A549 (cell line): ENCODE measurements around the gene PIK3R1. TPM values are rescaled to one million over a fixed set of nuclear protein-coding genes. Genes with fewer than 3 reads are reported as not detected.

Experiments used
- ATAC-seq, 2 experiments: fragments of 200-7000 bp in 1 of 2; fragments of >200 bp in 1 of 2; cut with Nextera tagmentation in 1 of 2; cut with Tn5 transposase in 1 of 2; 3 replicates each; pipeline versions ENCODE4 v1.8.0 to v1.9.1; 2018 to 2020; ENCODE audit warnings: mild to moderate bottlenecking in 1 of 2, moderate library complexity in 1 of 2
- CTCF ChIA-PET: fragments of 300-600 bp; sonication (Branson Sonifier 250); formaldehyde crosslinking; extraction: SDS; loops from one replicate; lab custom pipeline; 2021; ENCODE audit warnings: antibody characterized with exemption, inconsistent platforms; lab: Yijun Ruan, JAX
- POLR2A ChIA-PET: fragments of 350-600 bp; formaldehyde crosslinking; extraction: SDS; loops from one replicate; lab custom pipeline; 2021; ENCODE audit warnings: antibody characterized with exemption, inconsistent platforms; lab: Yijun Ruan, JAX
- DNase-seq, 2 experiments: peaks; one replicate each; pipeline versions ENCODE4 v3.0.0 to v3.0.0-alpha.2; 2011 to 2016; ENCODE audit warnings: low read depth in 1 of 2, low spot score in 1 of 2
- FAIRE-seq: peaks from 2 replicates; lab custom pipeline; 2011; peaks lifted over from hg19 to GRCh38; lab: Jason Lieb, UNC
- H3K27ac ChIP-seq, 2 experiments: fragments of >200 bp; sonication (Bioruptor Twin); formaldehyde crosslinking; 3 replicates each; pipeline ENCODE4 v1.5.1; 2016 to 2017
- H3K4me1 ChIP-seq: fragments of >200 bp; sonication (Bioruptor Twin); formaldehyde crosslinking; 3 replicates; pipeline ENCODE4 v1.6.1; 2016
- H3K4me2 ChIP-seq: fragments of >200 bp; sonication (Bioruptor Twin); formaldehyde crosslinking; 3 replicates; pipeline ENCODE4 v1.6.1; 2016
- H3K4me3 ChIP-seq: fragments of >200 bp; sonication (Bioruptor Twin); formaldehyde crosslinking; 3 replicates; pipeline ENCODE4 v1.5.1; 2016
- H3K9me3 ChIP-seq: fragments of >200 bp; sonication (Bioruptor Twin); formaldehyde crosslinking; 3 replicates; pipeline ENCODE4 v1.6.1; 2016
- CBX8 ChIP-seq: fragments of 200-600 bp; sonication (generic); IDR thresholded peaks from 2 replicates; pipeline ENCODE4 v1.6.1; 2016
- CHD4 ChIP-seq: fragments of 200-600 bp; sonication (generic); IDR thresholded peaks from 2 replicates; pipeline ENCODE4 v1.6.1; 2016; ENCODE audit warnings: antibody characterized with exemption, mild to moderate bottlenecking, borderline replicate concordance
- CTCF ChIP-seq: fragments of >200 bp; sonication (Bioruptor Twin); formaldehyde crosslinking; IDR thresholded peaks from 3 replicates; pipeline ENCODE4 v1.5.1; 2016
- FOSB ChIP-seq: fragments of 250-450 bp; sonication (Bioruptor Pico); IDR thresholded peaks from 2 replicates; pipeline ENCODE4 v1.5.0; 2020; ENCODE audit warnings: mild to moderate bottlenecking, moderate library complexity
- FOSL2 ChIP-seq, 2 experiments: fragments of 450-650 bp in 1 of 2; fragments of >200 bp in 1 of 2; sonication (Bioruptor Twin) in 1 of 2; formaldehyde crosslinking; IDR thresholded peaks; 2 replicates each; pipeline versions ENCODE4 v1.5.0 to v1.6.1; 2016 to 2020; ENCODE audit warnings: mild to moderate bottlenecking in 1 of 2, moderate library complexity in 1 of 2
- HOXA7 ChIP-seq: fragments of 250-450 bp; sonication (Bioruptor Pico); IDR thresholded peaks from 2 replicates; pipeline ENCODE4 v1.5.0; 2020; ENCODE audit warnings: mild to moderate bottlenecking, moderate library complexity
- HOXB13 ChIP-seq: fragments of 250-450 bp; sonication (Bioruptor Pico); IDR thresholded peaks from 2 replicates; pipeline ENCODE4 v1.5.0; 2020; ENCODE audit warnings: low read depth, mild to moderate bottlenecking, moderate library complexity
- HOXB5 ChIP-seq: fragments of 250-450 bp; sonication (Bioruptor Pico); IDR thresholded peaks from 2 replicates; pipeline ENCODE4 v1.5.0; 2020; ENCODE audit warnings: mild to moderate bottlenecking, moderate library complexity
- KDM5A ChIP-seq: fragments of 200-600 bp; sonication (generic); IDR thresholded peaks from 2 replicates; pipeline ENCODE4 v1.6.1; 2016; ENCODE audit warnings: antibody characterized with exemption, mild to moderate bottlenecking
- MAZ ChIP-seq: fragments of 150-350 bp; IDR thresholded peaks from 2 replicates; pipeline ENCODE4 v1.6.1; 2014; ENCODE audit warnings: antibody characterized with exemption, low read depth, low read length, borderline replicate concordance
- MYC ChIP-seq: IDR thresholded peaks from 2 replicates; pipeline ENCODE4 v1.6.1; 2012; ENCODE audit warnings: mild to moderate bottlenecking, inconsistent platforms, low read length, improper control_type of control experiment, borderline replicate concordance
- RAD21 ChIP-seq, 2 experiments: fragments of >200 bp in 1 of 2; sonication (Bioruptor Twin) in 1 of 2; formaldehyde crosslinking in 1 of 2; IDR thresholded peaks in 1 of 2; conservative IDR thresholded peaks in 1 of 2; 2 replicates in 1 of 2; 3 replicates in 1 of 2; pipeline ENCODE4 v1.6.1; 2012 to 2018; ENCODE audit warnings: inconsistent platforms in 1 of 2
- RARB ChIP-seq: fragments of 250-450 bp; sonication (Bioruptor Pico); IDR thresholded peaks from 2 replicates; pipeline ENCODE4 v1.8.0; 2021; ENCODE audit warnings: mild to moderate bottlenecking, moderate library complexity
- RCOR1 ChIP-seq: fragments of 150-350 bp; IDR thresholded peaks from 2 replicates; pipeline ENCODE4 v1.6.1; 2014; ENCODE audit warnings: antibody characterized with exemption, low read length, low read depth
- RFX5 ChIP-seq: fragments of 450-650 bp; IDR thresholded peaks from 2 replicates; pipeline ENCODE4 v1.7.1; 2014; ENCODE audit warnings: antibody characterized with exemption, mild to moderate bottlenecking, moderate library complexity
- RNF2 ChIP-seq: fragments of 200-600 bp; sonication (generic); IDR thresholded peaks from 2 replicates; pipeline ENCODE4 v1.6.1; 2016; ENCODE audit warnings: low read depth, mild to moderate bottlenecking, antibody characterized with exemption, moderate library complexity, borderline replicate concordance
- TP53 ChIP-seq: fragments of 250-450 bp; sonication (Bioruptor Pico); IDR thresholded peaks from 2 replicates; pipeline ENCODE4 v1.5.0; 2021; ENCODE audit warnings: mild to moderate bottlenecking, moderate library complexity
- ZC3H11A ChIP-seq: fragments of 450-650 bp; IDR thresholded peaks from 2 replicates; pipeline ENCODE4 v1.6.1; 2014; ENCODE audit warnings: antibody characterized with exemption, mild to moderate bottlenecking
- WGBS: methylation state at CpG from one replicate; pipeline ENCODE4 v1.1.6; 2017; ENCODE audit errors: missing lambda C conversion rate; 5-methylcytosine and 5-hydroxymethylcytosine counted together
- polyA plus RNA-seq, 4 experiments: library from polyadenylated mRNA; depleted of rRNA in 3 of 4; stranded (reverse); fragments of >200 nt; fragmentation: RNase III in 1 of 4; extraction: RNeasy Plus Mini Kit Qiagen cat#74134 plus additional on column Dnase treatment in 1 of 4; gene quantifications; 2 replicates in 3 of 4; 3 replicates in 1 of 4; pipeline ENCODE4 v1.2.3, GENCODE V29; 2011 to 2017
- TF ChIP-seq, protein P1 (sequence below): fragments of >200 bp; sonication (Bioruptor Twin); formaldehyde crosslinking; IDR thresholded peaks from 3 replicates; pipeline ENCODE4 v1.6.1; 2016
- TF ChIP-seq, protein P2 (sequence below): fragments of 150-350 bp; IDR thresholded peaks from 2 replicates; pipeline ENCODE4 v1.6.1; 2014; ENCODE audit warnings: low read depth, mild to moderate bottlenecking, low read length

PIK3R1 gene
- polyA plus RNA-seq, 2 of the 4 experiments (the other 2 are of a cell fraction) = 5.5 to 5.7 TPM

DNA sequence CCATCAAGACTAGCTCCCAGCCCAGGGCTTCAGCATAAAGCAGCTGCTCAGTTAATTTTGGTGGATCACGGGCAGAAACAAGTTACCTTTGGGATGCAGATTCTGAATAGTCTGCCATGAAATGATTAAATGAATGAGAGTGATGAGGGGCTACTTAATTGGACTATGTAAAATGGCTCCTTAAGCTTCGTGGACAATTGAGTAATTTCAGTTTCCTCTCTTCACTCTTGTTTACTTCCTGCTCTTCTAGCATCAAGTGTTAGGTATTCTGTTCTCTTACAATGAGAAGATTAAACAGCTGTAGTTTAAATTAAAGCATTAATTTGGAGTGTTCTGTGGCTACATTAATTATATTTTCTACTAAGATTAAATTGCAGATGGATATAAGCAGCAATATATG, 28.1 kb downstream of the PIK3R1 start:
- no peak overlapping the region for H3K4me2 ChIP-seq
- no peak for FAIRE-seq

DNA sequence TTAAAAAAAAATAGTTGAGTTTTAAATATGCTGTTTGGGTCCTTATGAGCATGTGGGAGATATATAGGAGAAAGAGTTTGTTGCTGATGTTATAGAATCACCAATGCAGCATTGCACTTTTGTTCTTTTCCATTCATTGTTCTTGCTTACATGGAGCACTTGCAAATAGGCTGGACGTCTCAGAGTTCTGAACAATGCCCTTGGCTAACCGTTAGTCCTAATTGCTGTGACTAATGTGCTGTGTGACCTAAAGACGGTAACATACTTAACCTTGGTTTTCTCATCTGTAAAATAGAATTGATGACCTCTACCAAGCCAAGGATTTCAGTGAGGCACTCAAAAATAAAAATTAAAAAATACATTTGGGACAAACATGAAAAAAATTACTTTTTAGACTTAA, 29.8 kb downstream of the PIK3R1 start:
- FAIRE-seq = no peak
- H3K4me2 ChIP-seq = no peak overlapping the region
- ChIA-PET CTCF (no interaction called here), POLR2A (no interaction called here)
- DNase-seq = no peak
- H3K4me3 ChIP-seq = no peak overlapping the region
- WGBS = 74% methylated on average over 3 of the region's 3 CpGs
- TF ChIP-seq, protein P1, sequence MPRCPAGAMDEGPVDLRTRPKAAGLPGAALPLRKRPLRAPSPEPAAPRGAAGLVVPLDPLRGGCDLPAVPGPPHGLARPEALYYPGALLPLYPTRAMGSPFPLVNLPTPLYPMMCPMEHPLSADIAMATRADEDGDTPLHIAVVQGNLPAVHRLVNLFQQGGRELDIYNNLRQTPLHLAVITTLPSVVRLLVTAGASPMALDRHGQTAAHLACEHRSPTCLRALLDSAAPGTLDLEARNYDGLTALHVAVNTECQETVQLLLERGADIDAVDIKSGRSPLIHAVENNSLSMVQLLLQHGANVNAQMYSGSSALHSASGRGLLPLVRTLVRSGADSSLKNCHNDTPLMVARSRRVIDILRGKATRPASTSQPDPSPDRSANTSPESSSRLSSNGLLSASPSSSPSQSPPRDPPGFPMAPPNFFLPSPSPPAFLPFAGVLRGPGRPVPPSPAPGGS = no peak
- no peak for TF ChIP-seq RARB (CRISPR knock-in tag)
- no peaks in the 10 kb centered on the region for H3K4me1 ChIP-seq
- ATAC-seq = no peak
- no peak overlapping the region for H3K27ac ChIP-seq
- H3K9me3 ChIP-seq = no peaks in the 10 kb centered on the region

More for the DNA sequence above, 28.1 kb downstream of the PIK3R1 start:
- TF ChIP-seq HOXB13 (no peak), CHD4 (no peak), HOXB5 (CRISPR knock-in tag) (no peak), MYC (no peak), HOXA7 (CRISPR knock-in tag) (no peak), CBX8 (no peak), FOSL2 (IDR thresholded peaks at IDR 0.05) (no peak), FOSL2 (CRISPR knock-in tag; IDR thresholded peaks at IDR 0.05) (no peak), MAZ (no peak), RAD21 (conservative IDR thresholded peaks at IDR 0.05 in 1 of 2, IDR thresholded peaks at IDR 0.05 in 1 of 2) (no peak), CTCF (no peak), TP53 (no peak), RFX5 (no peak), KDM5A (no peak)
- TF ChIP-seq, protein P2, sequence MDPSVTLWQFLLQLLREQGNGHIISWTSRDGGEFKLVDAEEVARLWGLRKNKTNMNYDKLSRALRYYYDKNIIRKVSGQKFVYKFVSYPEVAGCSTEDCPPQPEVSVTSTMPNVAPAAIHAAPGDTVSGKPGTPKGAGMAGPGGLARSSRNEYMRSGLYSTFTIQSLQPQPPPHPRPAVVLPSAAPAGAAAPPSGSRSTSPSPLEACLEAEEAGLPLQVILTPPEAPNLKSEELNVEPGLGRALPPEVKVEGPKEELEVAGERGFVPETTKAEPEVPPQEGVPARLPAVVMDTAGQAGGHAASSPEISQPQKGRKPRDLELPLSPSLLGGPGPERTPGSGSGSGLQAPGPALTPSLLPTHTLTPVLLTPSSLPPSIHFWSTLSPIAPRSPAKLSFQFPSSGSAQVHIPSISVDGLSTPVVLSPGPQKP = no peak
- Histone ChIP-seq H3K9me3 (no peaks in the 10 kb centered on the region), H3K4me1 (no peaks in the 10 kb centered on the region), H3K4me3 (no peak overlapping the region), H3K27ac (no peak overlapping the region)
- no peak for ATAC-seq
- ChIA-PET POLR2A (no interaction called here), CTCF (no interaction called here)
- DNase-seq = no peak
- WGBS = 88% methylated on average over 2 of the region's 2 CpGs

DNA sequence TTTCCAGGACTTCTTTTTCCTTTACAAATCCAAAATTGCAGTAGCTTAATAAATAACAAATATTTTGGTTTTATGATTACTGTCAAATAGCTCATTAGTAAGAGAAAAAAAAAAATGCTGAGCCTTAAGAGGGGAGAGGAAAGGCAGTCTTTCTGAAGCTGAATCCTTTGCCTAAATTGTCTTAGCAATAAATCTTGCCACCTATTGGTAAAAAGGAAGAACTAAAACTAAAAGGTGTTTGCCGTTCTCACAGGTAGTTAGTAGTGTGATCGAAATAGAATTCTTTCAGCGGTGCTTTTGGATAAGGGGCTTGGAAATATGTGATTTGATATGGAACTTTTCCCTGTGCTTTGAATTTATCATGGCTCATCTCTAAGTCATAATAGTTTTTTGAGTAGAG, 31.2 kb downstream of the PIK3R1 start:
- H3K4me3 ChIP-seq = no peak overlapping the region
- no peak overlapping the region for H3K27ac ChIP-seq
- ATAC-seq (no peak), FAIRE-seq (no peak), DNase-seq (no peak)
- CTCF ChIA-PET = interaction anchor here (0.9 to 1.5 kb wide), 2 partner anchors 12 kb away, joined by 3 to 4 read pairs; no protein-coding TSS in a partner anchor
- TF ChIP-seq CTCF = peak; percentile 21; the same call in 1 of the 3 replicates
- TF ChIP-seq RNF2 = no peak
- no peak for TF ChIP-seq RCOR1
- TF ChIP-seq ZC3H11A = no peak
- peak; percentile 18 to 28; a peak in 2 of 5 replicates for TF ChIP-seq RAD21 (conservative IDR thresholded peaks at IDR 0.05 in 1 of 2, IDR thresholded peaks at IDR 0.05 in 1 of 2)
- no peak for TF ChIP-seq TP53
- no peak for TF ChIP-seq FOSB
- H3K4me1 ChIP-seq = no peaks in the 10 kb centered on the region
- POLR2A ChIA-PET = no interaction called here
- no peak overlapping the region for H3K4me2 ChIP-seq
- WGBS = 90% methylated on average over 3 of the region's 3 CpGs
- no peaks in the 10 kb centered on the region for H3K9me3 ChIP-seq
